ENCODE results near the gene PPP6R2. TPM values are rescaled to one million over a fixed set of nuclear protein-coding genes. Genes with fewer than 3 reads are reported as not detected.

Gene PPP6R2
- total RNA-seq, 4 donors from 2014 or later: 65.7 to 103 (median 74.0) TPM

DNA sequence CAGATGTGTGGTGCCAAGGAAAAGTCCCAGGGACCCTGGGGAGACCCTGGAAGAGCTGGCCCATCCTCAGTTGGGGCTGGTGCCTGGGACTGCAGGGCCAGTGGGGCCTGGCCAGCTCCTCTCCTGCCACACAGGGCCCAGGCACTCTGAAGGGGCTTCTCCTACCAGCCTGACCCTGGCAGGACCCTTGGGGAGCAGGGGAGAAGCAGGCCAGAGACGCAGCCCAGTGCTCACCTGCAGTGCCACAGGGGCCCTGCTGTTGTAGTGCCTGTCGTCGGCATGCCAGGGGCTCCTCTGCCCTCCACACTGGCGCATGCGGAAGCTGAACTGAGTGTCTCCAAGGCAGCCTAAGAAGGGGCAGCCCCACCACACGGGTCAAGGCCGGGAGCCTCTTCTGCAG, 25.5 kb upstream of the PPP6R2 start:
- H3K4me3 ChIP-seq (replicated peaks in 1 of 3): no peak overlapping the region
- 92% methylated on average over 2 of the region's 7 CpGs; no CpG with 5 or more reads in 1 of the 2 donors for WGBS, 2 donors
- no peaks in the 10 kb centered on the region for H3K36me3 ChIP-seq
- intact Hi-C loops (cut with DNase I): no loop called here
- no peaks in the 10 kb centered on the region for H3K9me3 ChIP-seq
- TF ChIP-seq, protein P1, sequence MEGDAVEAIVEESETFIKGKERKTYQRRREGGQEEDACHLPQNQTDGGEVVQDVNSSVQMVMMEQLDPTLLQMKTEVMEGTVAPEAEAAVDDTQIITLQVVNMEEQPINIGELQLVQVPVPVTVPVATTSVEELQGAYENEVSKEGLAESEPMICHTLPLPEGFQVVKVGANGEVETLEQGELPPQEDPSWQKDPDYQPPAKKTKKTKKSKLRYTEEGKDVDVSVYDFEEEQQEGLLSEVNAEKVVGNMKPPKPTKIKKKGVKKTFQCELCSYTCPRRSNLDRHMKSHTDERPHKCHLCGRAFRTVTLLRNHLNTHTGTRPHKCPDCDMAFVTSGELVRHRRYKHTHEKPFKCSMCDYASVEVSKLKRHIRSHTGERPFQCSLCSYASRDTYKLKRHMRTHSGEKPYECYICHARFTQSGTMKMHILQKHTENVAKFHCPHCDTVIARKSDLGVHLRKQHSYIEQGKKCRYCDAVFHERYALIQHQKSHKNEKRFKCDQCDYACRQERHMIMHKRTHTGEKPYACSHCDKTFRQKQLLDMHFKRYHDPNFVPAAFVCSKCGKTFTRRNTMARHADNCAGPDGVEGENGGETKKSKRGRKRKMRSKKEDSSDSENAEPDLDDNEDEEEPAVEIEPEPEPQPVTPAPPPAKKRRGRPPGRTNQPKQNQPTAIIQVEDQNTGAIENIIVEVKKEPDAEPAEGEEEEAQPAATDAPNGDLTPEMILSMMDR (IDR thresholded peaks at IDR 0.05): no peak
- no peak for TF ChIP-seq POLR2A (IDR thresholded peaks at IDR 0.05)
- no peak overlapping the region for H3K27ac ChIP-seq
- no peak for DNase-seq
- H3K4me1 ChIP-seq: peaks cover 3 to 13% of the 10 kb centered on the region in 2 donors
- no peaks in the 10 kb centered on the region for H3K27me3 ChIP-seq

DNA sequence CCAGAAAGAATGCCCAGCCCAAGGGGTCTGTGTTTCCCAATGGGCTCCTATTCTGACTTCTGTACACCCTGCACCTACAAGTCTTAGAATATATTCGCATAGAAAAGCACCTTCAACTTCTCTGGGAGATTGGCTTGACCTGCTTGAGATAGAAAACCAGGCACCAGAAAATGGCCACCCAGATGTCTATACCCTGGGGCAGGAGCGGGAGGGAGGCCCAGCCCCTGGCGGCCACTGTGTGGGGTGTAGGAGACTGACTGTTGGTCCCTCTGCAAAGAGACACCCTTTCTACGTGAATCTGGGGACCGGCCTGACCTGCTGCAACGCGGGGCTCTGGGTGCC, 24.8 kb upstream of the PPP6R2 start:
- Histone ChIP-seq H3K27me3 (no peaks in the 10 kb centered on the region), H3K4me3 (replicated peaks in 1 of 3) (no peak overlapping the region), H3K4me1 (peaks cover 3 to 13% of the 10 kb centered on the region in 2 donors), H3K27ac (no peak overlapping the region), H3K36me3 (no peaks in the 10 kb centered on the region), H3K9me3 (no peaks in the 10 kb centered on the region)
- DNase-seq: no peak
- TF ChIP-seq POLR2A (IDR thresholded peaks at IDR 0.05): no peak
- TF ChIP-seq, protein P1 (IDR thresholded peaks at IDR 0.05): no peak
- intact Hi-C loops (cut with DNase I): no loop called here
- 77 to 86% methylated on average over 7 of the region's 7 CpGs for WGBS, 2 donors

GRCh38 chr22:50318698-50319411, 24.3 kb upstream of the PPP6R2 start:
- DNase-seq: no peak
- H3K27ac ChIP-seq: no peak overlapping the region
- H3K4me3 ChIP-seq (replicated peaks in 1 of 3): no peak overlapping the region
- no peaks in the 10 kb centered on the region for H3K27me3 ChIP-seq
- intact Hi-C loops (cut with DNase I): no loop called here
- peaks cover 3 to 12% of the 10 kb centered on the region in 2 donors for H3K4me1 ChIP-seq
- TF ChIP-seq POLR2A (IDR thresholded peaks at IDR 0.05): no peak
- TF ChIP-seq, protein P1 (IDR thresholded peaks at IDR 0.05): no peak
- H3K36me3 ChIP-seq: no peaks in the 10 kb centered on the region
- no peaks in the 10 kb centered on the region for H3K9me3 ChIP-seq
- WGBS, 2 donors: 88 to 93% methylated on average over 10 to 21 of the region's 21 CpGs

GRCh38 chr22:50319503-50319951, 23.6 kb upstream of the PPP6R2 start:
- H3K4me3 ChIP-seq (replicated peaks in 1 of 3): no peak overlapping the region
- H3K4me1 ChIP-seq: peaks cover 2 to 5% of the 10 kb centered on the region in 2 donors
- H3K9me3 ChIP-seq: no peaks in the 10 kb centered on the region
- H3K27me3 ChIP-seq: no peaks in the 10 kb centered on the region
- H3K36me3 ChIP-seq: no peaks in the 10 kb centered on the region
- WGBS, 2 donors: 87 to 91% methylated on average over 6 to 14 of the region's 15 CpGs
- no peak overlapping the region for H3K27ac ChIP-seq
- DNase-seq: no peak
- TF ChIP-seq, protein P1 (IDR thresholded peaks at IDR 0.05): no peak
- no peak for TF ChIP-seq POLR2A (IDR thresholded peaks at IDR 0.05)
- intact Hi-C loops (cut with DNase I): no loop called here

GRCh38 chr22:50320116-50320515, 23.0 kb upstream of the PPP6R2 start:
- H3K4me1 ChIP-seq: no peaks in the 10 kb centered on the region
- intact Hi-C loops (cut with DNase I): no loop called here
- no peak for DNase-seq
- no peak overlapping the region for H3K4me3 ChIP-seq (replicated peaks in 1 of 3)
- H3K9me3 ChIP-seq: no peaks in the 10 kb centered on the region
- WGBS, 2 donors: 94 to 95% methylated on average over 7 of the region's 8 CpGs
- no peak overlapping the region for H3K27ac ChIP-seq
- H3K36me3 ChIP-seq: no peaks in the 10 kb centered on the region
- no peaks in the 10 kb centered on the region for H3K27me3 ChIP-seq
- TF ChIP-seq, protein P1 (IDR thresholded peaks at IDR 0.05): no peak
- no peak for TF ChIP-seq POLR2A (IDR thresholded peaks at IDR 0.05)

Data from thyroid gland (tissue), 4 donors.